D721Med (cell line): Measurements from ENCODE around the gene IZUMO3.

ENCODE experiments used
- DNase-seq: peaks from one replicate; pipeline ENCODE4 v3.0.0; 2011; ENCODE audit warnings: low spot score; ENCODE audit not compliant: insufficient read length
- FAIRE-seq: peaks from 2 replicates; lab custom pipeline; 2011; peaks lifted over from hg19 to GRCh38; lab: Jason Lieb, UNC
- CTCF ChIP-seq: IDR thresholded peaks from 2 replicates; pipeline ENCODE4 v1.5.1; 2012; ENCODE audit warnings: mild to moderate bottlenecking, control low read depth; ENCODE audit not compliant: insufficient read depth; ENCODE audit errors: missing control alignments

IZUMO3 gene

GRCh38 chr9:24504521-24504920 is 41.2 kb downstream of the IZUMO3 start:
- FAIRE-seq (no peak), DNase-seq (no peak)
- no peak for TF ChIP-seq CTCF

- TF ChIP-seq CTCF = no peak
- DNase-seq (no peak), FAIRE-seq (no peak)
Measured at GRCh38 chr9:24502206-24502937, 43.3 kb downstream of the IZUMO3 start.

GRCh38 chr9:24500761-24501160 is 44.9 kb downstream of the IZUMO3 start:
- no peak for DNase-seq
- FAIRE-seq = no peak
- no peak for TF ChIP-seq CTCF

GRCh38 chr9:24498632-24499031 is 47.1 kb downstream of the IZUMO3 start:
- DNase-seq = no peak
- TF ChIP-seq CTCF = no peak
- no peak for FAIRE-seq

- no peak for TF ChIP-seq CTCF
- DNase-seq (no peak), FAIRE-seq (no peak)
Measured at GRCh38 chr9:24497671-24498070, 48.0 kb downstream of the IZUMO3 start.
